HG02852 (cell line): ENCODE measurements around the gene EME2.

Source experiments
- ATAC-seq: cut with Tn5 transposase; IDR thresholded peaks from one replicate; pipeline ENCODE4 v1.9.1; 2021; ENCODE audit warnings: mild to moderate bottlenecking, moderate library complexity; ENCODE audit not compliant: unreplicated experiment

The EME2 gene

GRCh38 chr16:1817716-1818115 is 45.1 kb downstream of the EME2 start:
- ATAC-seq, result no peak

- ATAC-seq, result no peak
These were observed 45.7 kb downstream of the EME2 start for GRCh38 chr16:1818204-1818872.

- no peak for ATAC-seq
These were observed 46.4 kb downstream of the EME2 start for GRCh38 chr16:1818873-1819525.

- no peak for ATAC-seq
These were observed 47.0 kb downstream of the EME2 start for GRCh38 chr16:1819611-1820010.

- ATAC-seq, result no peak
These were observed 47.7 kb downstream of the EME2 start for GRCh38 chr16:1820096-1820945.

GRCh38 chr16:1820946-1821290 is 48.3 kb downstream of the EME2 start:
- no peak for ATAC-seq

- ATAC-seq, result no peak
These were observed 49.4 kb downstream of the EME2 start for GRCh38 chr16:1821861-1822611.

- no peak for ATAC-seq
These were observed 50.2 kb downstream of the EME2 start for GRCh38 chr16:1822801-1823200.

GRCh38 chr16:1823821-1824220 is 51.2 kb downstream of the EME2 start:
- no peak for ATAC-seq

GRCh38 chr16:1825381-1825863 is 52.8 kb downstream of the EME2 start:
- ATAC-seq, result no peak
